OCI-M2 (cell line): ENCODE data around the gene DLG2.

Experiments
- DNase-seq: peaks from one replicate; lab custom pipeline; 2025; ENCODE audit not compliant: unreplicated experiment; lab: John Stamatoyannopoulos, UW

DLG2 gene

DNA sequence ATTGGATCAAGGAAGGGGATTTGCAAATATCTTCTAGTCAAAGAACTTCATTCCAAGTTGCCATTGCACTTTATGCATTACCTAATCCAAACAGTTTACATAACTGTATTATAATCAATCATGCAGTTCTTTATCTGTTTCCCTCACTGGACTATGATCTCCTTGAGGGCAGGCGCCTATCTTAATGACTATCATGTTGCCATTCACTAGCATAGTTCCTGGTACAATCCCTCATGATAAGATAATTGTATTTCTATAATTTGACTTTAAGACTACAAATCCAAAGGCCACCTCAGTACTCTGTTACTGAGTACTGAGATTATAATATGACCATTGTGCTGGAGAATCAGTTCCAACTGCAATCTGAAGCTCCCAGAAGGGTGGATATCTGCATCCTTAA lies 2062.3 kb downstream of the DLG2 start:
- no peak for DNase-seq

DNA sequence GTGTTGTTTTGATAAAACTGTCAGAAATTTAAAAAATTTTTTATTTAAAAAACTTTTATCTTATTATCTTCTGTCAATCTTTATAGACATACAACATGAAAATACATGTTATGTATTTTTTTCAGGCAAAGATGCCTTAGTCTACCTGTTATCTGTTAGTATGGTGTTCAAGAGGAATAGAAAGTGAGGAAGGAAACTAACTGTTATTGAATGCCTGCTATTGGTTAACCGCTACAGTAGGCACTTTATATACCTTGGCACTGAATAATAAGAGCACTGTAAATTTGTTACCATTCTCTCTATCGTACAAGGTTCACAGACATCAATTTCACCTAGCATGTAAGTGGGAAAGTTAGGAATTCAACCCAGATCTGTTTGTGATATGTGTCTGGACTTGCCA lies 2068.9 kb downstream of the DLG2 start:
- no peak for DNase-seq

DNA sequence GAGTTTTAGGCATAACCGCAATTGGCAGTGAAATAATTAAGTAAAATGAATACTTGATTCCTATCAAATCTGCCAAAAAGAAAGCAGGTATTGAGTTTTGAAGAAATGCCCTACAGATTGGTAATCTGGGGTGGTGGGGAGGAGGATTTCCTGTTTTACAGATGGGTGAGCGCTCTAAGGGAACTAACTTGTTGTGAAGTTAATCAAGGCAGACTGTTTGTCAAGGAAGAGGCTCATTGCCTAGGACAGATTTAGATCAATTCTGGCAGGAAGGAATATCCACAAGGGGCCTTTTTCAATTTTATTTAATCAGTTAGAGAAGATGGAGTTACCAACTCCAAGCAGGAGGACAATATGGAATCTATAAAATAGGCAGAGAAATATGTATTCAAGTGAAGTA lies 2069.5 kb downstream of the DLG2 start:
- no peak for DNase-seq

DNA sequence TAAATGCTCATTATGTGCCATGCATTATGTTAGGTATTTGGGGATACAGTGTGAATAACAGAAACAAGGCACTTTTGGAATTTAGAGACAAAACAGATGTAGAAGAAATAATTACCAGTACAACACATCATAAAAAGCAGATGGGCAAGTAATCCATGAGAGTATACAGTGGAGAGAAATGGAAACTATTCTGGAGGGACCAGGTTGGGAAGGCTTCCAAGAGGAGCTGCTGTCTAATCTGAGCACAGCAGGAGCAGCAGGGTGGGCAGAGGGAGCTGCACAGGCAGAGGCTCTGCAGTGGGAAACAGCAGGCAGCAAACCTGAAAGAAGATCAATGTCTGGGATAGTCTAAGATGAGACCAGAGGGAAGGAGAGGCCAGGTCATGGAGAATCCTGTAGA lies 2072.3 kb downstream of the DLG2 start:
- no peak for DNase-seq

DNA sequence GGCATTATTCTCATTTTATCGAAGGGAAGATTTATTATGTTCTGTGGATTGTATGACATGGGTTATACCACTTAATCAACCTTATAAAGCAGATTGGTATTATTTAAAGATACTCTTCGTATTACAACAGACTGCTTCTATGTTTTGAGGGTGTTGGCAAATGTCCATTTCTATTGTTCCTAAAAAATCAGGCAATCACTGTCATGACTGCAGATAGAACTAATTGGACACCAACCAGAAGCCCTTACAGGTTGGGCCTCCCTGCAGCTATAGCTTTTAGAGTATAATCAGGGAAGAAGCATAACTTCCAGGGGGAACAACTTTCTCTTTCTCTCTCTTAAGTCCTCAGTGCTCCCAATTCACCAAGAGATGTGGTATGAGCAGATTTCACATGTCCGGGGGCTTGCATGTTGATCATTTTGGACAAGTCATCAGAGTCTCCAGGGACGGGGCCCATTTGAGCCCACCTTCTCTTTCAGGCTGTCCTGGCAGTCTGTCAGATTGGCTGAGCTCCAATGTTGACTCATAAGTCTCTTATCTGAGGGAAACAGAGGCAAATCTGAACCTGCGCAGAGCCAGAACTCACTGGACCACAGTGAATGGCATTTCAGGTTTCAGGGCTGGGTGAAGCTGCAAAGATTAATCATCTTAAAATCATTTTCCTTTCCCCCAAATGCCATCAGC lies 2077.0 kb downstream of the DLG2 start:
- no peak for DNase-seq

DNA sequence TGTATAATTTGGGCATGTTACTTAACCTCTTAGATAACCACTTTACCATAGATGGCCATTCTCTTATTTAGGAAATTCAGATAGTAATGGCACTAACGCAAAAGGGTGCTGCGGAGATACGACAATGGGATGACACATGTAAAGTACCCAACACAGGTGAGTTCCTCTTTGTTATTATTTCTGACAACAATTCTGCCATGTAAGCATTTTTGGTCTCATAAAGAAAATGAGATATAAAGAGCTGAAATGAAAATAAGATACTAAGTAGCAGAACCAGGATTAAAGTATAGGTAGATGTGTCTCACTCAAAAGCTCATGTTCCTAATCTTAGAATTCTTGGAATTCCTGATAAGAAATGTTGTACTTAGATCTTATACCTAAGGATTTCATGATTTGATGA lies 2080.8 kb downstream of the DLG2 start:
- DNase-seq = no peak

DNA sequence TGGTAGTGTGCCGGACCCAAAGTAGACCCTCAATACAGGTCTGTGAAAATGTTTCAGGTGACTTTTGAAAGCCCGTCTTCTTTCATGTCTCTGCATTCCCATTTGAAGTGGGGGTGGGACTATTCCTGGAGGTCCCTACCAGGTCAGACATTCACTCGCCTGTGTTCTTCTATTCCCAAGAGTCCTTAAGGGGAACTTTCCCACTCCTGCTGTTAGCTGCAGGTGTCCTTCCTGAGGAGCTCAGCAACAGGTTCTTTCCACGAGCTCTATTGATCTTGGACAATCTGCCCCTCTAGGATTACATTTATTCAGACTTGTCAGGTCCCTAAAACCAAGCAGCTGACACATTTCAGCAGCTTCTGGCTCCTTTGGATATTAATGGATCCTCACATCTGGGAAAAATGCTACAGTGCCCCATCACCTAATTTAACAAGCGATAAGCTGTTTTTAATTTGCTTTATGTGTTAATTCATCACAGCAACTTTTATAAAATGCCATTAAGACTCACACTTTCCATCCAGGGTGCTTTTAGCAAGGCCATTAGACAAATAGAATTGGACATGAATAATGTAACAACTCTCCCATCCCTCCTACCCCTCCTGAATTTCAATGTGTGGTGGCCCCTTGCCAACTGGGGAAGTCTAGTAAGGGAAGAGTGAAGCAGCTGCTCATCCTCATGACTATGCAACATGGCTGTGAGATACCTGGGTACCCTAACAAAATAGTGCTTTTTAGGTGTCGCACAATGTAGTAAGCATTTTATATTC lies 2081.5 kb downstream of the DLG2 start:
- no peak for DNase-seq

DNA sequence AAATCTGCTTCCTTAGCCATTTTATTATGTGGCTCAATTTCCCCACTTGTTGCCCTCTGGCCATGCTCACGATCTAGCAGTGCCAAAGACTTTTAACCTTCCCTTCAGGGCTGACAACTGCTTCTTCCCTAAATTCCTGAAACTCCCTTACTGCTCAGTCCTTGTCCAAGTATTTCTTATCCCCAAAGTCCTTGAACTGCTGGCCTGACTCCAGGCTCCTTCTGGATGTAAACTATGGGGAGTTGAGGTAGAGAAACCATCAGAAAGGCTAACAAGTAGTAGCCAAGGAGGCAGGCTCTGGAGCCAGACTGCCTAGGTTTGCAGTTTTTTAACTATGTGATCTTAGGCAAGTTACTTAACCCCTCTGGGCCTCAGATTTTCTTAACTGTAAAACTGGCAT lies 2082.3 kb downstream of the DLG2 start:
- DNase-seq = no peak

DNA sequence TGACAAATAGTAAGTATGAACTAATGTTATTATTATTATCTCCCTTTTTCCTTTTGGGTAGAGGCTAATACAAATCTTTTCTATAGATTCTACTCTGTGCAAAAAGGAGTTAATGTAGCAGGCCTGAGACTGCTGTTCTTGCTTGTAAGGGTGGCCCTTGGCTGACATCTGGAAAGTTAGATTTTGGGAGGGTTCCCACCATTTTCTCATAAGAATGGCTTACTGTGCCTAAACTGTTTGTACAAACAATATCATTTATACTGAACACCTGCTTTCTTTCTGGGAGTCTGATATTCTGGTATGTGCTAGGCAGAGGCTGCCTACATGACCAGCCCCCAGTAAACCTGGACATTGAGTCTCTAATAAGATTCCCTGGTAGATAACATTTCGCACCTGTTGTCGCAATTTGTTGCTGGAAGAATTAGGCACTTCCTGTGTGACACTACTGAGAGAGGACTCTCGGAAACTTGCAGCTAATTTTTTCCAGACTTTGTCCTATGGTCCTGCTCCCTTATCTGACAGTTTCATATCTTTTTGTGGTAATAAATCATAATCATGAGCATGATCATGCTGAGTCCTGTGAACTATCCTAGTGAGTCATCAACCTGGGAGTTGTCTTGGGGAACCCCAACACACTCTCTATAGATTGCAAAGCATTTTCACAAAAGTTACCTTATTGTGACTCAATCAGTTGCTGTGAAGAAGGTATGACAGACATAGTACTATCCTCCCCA lies 2083.3 kb downstream of the DLG2 start:
- no peak for DNase-seq

DNA sequence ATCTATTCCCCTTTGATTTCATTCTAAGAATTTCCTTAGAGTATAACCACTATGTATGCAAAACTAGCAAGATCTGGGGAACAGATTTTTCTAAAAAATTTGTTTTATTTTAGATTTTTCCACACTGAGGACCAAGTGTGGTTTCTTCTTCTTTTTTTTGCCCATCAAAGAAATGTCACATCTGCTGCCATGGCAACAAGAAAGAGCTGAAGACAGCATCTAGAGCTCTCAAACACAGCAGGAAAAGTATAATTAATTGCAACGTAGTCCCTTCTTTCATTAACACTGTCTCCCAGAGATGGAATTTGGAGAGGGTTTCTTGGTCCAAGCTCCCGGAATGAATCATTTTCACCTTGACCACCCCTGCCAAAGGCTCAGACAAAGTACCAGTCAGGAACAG lies 2084.3 kb downstream of the DLG2 start:
- no peak for DNase-seq

DNA sequence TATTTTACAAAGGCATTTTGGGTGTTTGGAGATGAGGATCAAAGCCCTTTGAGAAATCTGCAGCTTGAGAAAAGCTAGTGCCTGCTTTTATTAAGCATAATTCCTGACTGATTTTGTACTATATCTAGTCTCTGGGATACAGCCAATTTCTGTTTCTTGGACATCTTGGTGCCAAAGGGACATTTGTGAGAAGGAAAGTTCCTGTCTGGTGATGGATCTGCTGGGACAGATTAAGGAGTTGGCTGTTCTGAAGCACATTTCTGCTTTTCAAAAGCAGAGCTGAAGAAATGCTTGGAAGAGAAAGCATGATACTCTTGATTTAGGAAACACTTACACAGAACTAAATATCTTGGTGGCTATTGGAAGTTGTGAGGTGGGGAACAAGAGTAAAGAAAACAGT lies 2086.4 kb downstream of the DLG2 start:
- DNase-seq = no peak

DNA sequence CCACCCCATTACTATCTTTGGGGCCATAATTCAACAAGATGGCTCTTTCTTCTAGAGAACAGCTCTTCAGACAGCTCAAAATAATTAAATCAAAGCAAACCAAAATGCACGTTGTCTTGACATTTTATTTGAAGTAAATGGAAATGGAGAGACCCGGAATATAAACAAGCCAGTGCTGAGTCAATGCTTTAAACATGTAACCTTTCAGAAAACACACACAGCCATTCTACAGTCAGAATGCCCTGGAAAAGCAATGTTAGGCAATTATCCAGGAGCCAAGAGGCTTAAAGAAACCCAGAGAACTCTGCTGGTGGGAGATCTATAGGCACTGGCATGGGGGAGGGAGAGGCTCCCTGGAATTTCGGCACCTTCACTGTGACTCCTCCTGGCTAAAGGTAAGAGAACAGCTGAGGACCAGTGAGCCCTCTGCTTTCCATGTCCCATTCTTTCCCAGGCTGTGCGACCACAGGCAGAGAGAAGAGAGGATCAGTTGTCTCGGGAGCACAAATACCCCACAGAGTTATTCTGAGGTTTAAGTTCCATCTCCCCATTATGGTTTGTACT lies 2086.9 kb downstream of the DLG2 start:
- DNase-seq = no peak

DNA sequence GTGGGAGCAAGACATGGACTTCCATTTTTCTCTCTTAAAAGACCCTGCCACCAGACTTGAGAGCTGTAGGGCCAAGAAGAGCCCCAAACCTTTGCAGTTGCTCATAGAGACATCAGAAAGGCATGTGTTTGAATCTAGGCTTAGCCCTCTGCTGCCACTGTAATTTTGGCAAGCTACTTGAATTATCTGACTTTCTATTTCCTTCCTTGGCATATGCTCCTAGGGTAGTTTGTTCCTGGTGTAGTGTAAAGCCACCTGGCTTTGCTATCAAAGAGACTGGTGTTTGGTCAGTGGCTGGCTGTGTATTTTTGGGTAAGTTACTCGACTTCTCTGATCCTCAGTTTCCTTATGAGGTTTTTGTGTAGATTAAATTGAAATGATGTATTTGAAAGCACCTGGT lies 2088.9 kb downstream of the DLG2 start:
- DNase-seq = no peak

DNA sequence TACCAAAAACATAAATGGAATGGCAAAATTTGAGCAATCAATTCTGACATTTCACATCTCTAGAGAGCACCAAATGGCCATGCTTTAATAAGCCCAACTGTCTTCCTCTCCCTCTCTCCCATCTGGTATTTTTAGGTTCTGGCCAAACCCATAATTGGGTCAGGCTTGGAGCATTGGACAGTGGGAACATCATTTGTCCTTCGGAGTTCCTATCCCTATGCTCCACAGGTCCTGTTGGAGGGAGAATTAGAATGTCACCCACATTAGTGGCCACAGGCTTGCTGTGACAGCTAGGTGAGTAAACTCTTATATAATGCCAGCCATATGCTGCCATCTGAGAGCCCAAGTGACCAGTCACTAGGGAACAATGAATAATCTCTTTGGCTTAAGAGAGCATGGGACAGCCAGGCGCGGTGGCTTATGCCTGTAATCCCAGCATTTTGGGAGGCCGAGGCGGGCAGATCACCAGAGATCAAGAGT lies 2090.0 kb downstream of the DLG2 start:
- no peak for DNase-seq

DNA sequence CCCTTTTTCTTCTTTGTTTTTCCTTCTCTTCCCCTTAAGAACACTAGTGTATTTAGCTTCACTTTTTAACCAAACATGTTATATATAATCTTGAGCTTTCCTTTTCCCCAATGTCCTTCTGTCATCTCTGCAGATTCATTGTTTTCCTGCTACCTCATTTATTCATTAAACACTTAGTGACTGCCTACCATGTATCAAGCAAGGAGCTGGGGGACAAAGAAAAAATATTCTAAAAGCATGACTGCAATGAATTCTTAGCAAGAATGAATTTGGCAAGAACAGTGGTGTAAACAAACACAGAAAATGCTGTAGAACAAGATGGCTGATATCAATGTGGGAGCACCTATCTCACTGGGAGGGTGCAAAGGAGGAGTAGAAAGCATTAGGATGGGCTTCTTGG lies 2094.0 kb downstream of the DLG2 start:
- no peak for DNase-seq

DNA sequence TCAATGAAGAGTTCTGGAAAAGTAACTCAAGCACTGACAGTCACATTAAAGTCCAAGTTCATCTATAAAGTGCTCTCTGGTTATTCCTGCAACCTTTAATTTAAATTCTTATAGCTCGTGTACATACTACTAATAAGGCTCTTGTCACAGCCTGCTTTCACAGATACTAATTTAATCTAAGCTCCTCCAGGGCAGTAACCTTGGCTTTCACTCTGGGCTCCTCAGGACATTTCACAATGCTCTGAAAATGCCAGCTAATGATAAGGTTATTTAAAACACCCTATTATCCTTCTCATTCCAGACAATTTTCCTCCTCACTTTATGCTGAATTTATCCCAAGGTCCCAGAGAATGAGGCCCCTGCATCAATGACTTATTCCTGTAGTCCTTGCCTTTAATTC lies 2098.3 kb downstream of the DLG2 start:
- no peak for DNase-seq

DNA sequence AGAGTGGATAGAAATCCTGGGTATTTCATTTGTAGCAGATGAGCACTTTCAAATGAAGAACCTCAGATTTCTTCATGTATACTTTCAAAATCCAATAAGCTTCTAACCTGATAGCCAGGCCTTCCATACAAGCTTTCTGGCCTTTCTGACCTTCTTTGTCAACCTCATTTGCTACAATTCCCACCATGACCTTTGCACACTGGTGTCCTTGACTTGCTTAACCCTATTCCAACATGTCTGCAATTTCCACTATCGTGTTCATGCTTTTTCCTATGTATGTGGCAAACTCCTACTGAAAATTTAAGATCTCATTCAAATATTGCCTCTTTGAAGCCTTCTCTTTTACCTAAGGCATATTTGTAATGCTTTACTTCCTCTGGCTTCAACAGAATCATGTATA lies 2098.9 kb downstream of the DLG2 start:
- DNase-seq = no peak

DNA sequence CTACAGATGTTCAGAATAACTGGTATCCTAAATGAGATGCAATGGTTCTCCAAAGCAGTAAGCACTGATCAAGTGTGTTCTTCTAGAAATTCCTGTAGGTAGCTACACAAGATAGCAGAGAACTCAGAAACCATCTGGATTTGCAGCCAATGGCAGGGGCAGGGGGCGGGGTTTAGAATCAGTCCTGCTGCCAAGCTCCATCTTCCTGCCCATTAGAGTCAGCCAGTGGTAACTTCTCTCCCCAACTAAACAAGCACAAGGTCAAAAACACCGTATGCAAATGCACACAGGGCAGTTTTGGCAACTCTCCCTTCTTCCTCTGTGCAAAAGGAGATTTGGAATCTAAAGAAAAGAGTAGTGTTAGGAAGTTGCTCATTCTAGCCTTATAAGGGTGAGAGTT lies 2103.5 kb downstream of the DLG2 start:
- DNase-seq = no peak

DNA sequence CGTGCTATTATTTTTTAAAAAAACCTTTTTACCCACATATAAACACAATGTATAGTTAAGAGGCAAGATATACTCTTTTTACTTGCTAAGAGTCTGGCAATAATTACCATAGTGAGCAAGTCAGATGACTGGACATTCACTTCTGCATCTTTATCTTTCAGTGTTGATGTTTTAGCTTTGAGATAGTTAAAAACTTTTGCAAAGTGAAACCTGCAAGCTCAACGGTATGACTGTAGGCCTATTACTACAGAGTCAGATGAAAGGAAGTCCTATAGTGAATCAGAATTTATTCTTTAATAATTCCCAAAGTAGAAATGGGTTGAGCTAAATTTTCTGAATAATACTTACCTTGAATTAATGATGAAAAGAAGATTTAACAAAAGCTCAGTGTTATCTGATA lies 2104.2 kb downstream of the DLG2 start:
- DNase-seq = no peak

DNA sequence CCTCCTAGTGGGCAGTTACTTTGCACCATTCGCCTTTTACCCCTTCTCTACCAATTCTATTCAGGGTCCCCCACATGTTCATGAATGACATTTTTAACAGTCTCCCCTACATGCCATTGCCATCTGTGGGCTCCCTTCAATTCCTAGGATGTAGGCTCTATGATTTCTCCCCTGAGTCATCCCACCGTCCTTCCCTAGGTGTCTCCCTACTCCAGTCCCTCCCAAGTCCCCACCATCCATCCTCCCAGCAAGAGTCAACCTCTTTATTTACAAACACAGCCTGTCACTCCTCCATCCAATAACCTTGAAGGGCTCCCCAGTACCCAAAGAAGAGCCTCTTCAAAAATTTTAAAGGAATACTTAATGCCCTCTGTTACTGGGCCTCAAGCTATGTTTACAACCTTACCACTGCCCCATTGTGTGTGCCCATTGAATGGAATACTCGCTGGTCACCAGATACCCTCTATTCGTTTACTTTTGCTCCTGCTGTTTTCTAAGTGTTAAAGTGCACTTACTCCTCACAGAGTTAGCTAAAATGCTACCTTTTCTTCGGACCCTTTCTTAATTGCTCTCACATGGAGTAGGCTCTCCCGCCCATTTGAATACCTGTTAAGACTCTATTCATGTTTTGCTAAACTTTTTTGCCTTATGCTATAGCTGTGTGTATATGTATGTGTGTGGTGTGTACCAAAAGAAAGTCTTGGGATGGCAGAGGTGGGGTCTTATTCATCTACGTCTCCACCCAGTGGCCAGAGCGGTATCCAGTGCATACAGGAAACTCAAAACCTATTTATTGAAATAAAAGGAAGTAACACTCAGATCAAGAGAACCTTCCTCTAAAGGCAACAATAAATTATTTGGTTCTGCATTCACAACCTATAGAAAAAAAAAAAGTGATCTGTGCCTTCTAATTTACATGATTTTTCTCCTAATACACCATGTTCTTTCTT lies 2105.2 kb downstream of the DLG2 start:
- no peak for DNase-seq

DNA sequence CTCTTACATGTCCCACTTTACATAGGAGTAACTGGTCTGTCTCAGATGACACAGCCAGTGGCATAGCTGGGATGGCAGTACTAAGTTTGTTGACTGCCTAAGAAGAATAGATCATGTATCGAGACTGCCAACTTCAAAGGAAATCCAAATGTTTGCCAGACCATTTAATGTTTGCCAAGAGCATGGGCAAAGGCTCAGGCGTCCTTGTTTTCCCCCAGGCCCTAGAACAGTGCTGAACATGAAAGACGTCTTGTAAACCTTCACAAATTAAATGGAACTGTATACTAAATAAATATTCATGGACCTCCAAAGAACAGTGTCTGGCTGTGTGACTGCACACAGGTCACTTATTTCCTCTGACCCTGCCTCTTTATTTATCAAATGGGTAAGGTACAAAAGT lies 2106.3 kb downstream of the DLG2 start:
- no peak for DNase-seq
